ENCODE results near the gene CASR.

- TF ChIP-seq CTCF (conservative IDR thresholded peaks at IDR 0.05; ENCODE audit: low read length) (no peak), EZH2phosphoT487 (IDR thresholded peaks at IDR 0.05; ENCODE audit: borderline replicate concordance, low read depth, low read length) (no peak)
These were observed 15.8 kb upstream of the CASR start for GRCh38 chr3:122167630-122168029.
